ENCODE measurements around the gene LAD1. TPM values are rescaled to one million over a fixed set of nuclear protein-coding genes. Genes with fewer than 3 reads are reported as not detected.

The LAD1 gene
- total RNA-seq, 1 donor from 2014 or later = 20.7 TPM

DNA sequence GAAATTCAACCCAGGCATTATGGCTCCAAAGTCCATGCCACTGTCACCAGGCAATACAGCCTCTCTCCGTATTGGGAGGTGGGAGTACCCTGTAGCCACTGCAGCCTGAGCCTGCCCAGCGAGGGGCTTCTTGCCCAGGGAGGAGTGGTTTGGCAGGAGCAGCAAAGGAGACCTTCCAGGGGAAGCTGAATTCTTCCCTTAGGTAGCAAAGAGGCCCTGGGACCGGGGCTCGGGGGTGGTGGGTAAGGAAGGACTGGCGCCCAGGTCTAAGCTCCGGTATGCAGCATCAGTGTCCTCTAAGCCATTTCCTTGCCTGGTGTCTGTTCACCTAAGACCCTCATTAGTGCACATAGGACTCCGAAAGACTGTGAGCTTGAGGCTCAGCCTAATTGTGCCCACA, 38.6 kb downstream of the LAD1 start:
- peaks cover 10% of the 10 kb centered on the region for H3K4me1 Mint-ChIP-seq
- no peaks in the 10 kb centered on the region for H3K36me3 Mint-ChIP-seq
- no peak overlapping the region for H3K4me3 Mint-ChIP-seq
- no peaks in the 10 kb centered on the region for H3K27me3 Mint-ChIP-seq (ENCODE audit: low read depth)
- H3K9me3 Mint-ChIP-seq = no peaks in the 10 kb centered on the region
- H3K27ac Mint-ChIP-seq = no peak overlapping the region
- TF ChIP-seq CTCF (IDR thresholded peaks at IDR 0.05; ENCODE audit: unreplicated experiment) = no peak
- DNase-seq (ENCODE audit: low spot score in 2 of 2, unreplicated experiment in 2 of 2) = no peak

DNA sequence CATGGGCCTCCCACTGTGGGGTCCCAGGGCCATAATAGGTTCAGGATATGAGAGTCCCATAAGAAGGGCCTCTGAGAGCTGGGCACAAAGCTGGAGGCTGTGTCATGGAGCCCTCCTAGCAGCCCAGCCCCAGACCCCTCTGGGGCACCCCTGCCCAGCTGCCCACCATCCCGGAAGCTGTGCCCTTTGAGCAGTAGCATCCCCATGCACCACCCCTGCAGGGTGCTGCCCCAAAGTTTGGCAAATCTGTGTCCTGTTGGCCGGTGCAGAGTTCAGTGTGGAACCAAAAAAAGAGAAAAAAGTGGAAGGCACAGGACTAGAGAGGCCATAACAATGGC, 39.3 kb downstream of the LAD1 start:
- no peak for TF ChIP-seq CTCF (IDR thresholded peaks at IDR 0.05; ENCODE audit: unreplicated experiment)
- Mint-ChIP-seq H3K9me3 (no peaks in the 10 kb centered on the region), H3K4me1 (peaks cover 10% of the 10 kb centered on the region)

GRCh38 chr1:201359031-201359872, 39.9 kb downstream of the LAD1 start:
- Mint-ChIP-seq H3K4me3 (no peak overlapping the region), H3K9me3 (no peaks in the 10 kb centered on the region), H3K27ac (no peak overlapping the region), H3K4me1 (peaks cover 10% of the 10 kb centered on the region), H3K36me3 (no peaks in the 10 kb centered on the region), H3K27me3 (ENCODE audit: low read depth) (no peaks in the 10 kb centered on the region)
- no peak for DNase-seq (ENCODE audit: low spot score in 2 of 2, unreplicated experiment in 2 of 2)
- no peak for TF ChIP-seq CTCF (IDR thresholded peaks at IDR 0.05; ENCODE audit: unreplicated experiment)

More for the DNA sequence above, 39.3 kb downstream of the LAD1 start:
- Mint-ChIP-seq H3K27ac (no peak overlapping the region), H3K27me3 (ENCODE audit: low read depth) (no peaks in the 10 kb centered on the region), H3K4me3 (no peak overlapping the region), H3K36me3 (no peaks in the 10 kb centered on the region)
- no peak for DNase-seq (ENCODE audit: low spot score in 2 of 2, unreplicated experiment in 2 of 2)

- peaks cover 11% of the 10 kb centered on the region for H3K4me1 Mint-ChIP-seq
- TF ChIP-seq CTCF (IDR thresholded peaks at IDR 0.05; ENCODE audit: unreplicated experiment) = no peak
- DNase-seq (ENCODE audit: low spot score in 2 of 2, unreplicated experiment in 2 of 2) = no peak
- H3K4me3 Mint-ChIP-seq = no peak overlapping the region
- no peak overlapping the region for H3K27ac Mint-ChIP-seq
- H3K27me3 Mint-ChIP-seq (ENCODE audit: low read depth) = no peaks in the 10 kb centered on the region
- no peaks in the 10 kb centered on the region for H3K9me3 Mint-ChIP-seq
- no peaks in the 10 kb centered on the region for H3K36me3 Mint-ChIP-seq
Observed at GRCh38 chr1:201358596-201358995, 40.5 kb downstream of the LAD1 start.

GRCh38 chr1:201357636-201358348, 41.3 kb downstream of the LAD1 start:
- Mint-ChIP-seq H3K27me3 (ENCODE audit: low read depth) (no peaks in the 10 kb centered on the region), H3K27ac (no peak overlapping the region), H3K4me3 (no peak overlapping the region), H3K9me3 (no peaks in the 10 kb centered on the region), H3K4me1 (peaks cover 17% of the 10 kb centered on the region), H3K36me3 (no peaks in the 10 kb centered on the region)
- no peak for TF ChIP-seq CTCF (IDR thresholded peaks at IDR 0.05; ENCODE audit: unreplicated experiment)
- DNase-seq (ENCODE audit: low spot score in 2 of 2, unreplicated experiment in 2 of 2) = no peak
